ENCODE measurements around the gene ZBTB39.
"Not testable (repeated sequence)": the region's sequence is repeated elsewhere in the genome, so short reads cannot be mapped to it uniquely, and the experiment has no call there.

The ZBTB39 gene

GRCh38 chr12:57029457-57029856, 23.1 kb upstream of the ZBTB39 start:
- no peak for DNase-seq

- no peak for DNase-seq
These were observed 21.4 kb upstream of the ZBTB39 start for GRCh38 chr12:57027805-57028153.

GRCh38 chr12:57027011-57027804, 20.9 kb upstream of the ZBTB39 start:
- DNase-seq, result no peak

- DNase-seq, result no peak
These were observed 18.9 kb upstream of the ZBTB39 start for GRCh38 chr12:57025196-57025595.

- DNase-seq, result not testable (repeated sequence)
These were observed 16.0 kb upstream of the ZBTB39 start for GRCh38 chr12:57022324-57022723.

- DNase-seq, result no peak
These were observed 13.8 kb upstream of the ZBTB39 start for GRCh38 chr12:57019983-57020719.

- no peak for DNase-seq
These were observed 12.6 kb upstream of the ZBTB39 start for GRCh38 chr12:57018906-57019305.

- DNase-seq, result not testable (repeated sequence)
These were observed 12.0 kb upstream of the ZBTB39 start for GRCh38 chr12:57018353-57018752.

GRCh38 chr12:57016348-57016747, 10.0 kb upstream of the ZBTB39 start, which contains the start of gene TAC3:
Gene TAC3 (minus strand): TSS chr12:57016529. CDS start chr12:57015797, 732 bp downstream.
- DNase-seq, result no peak

- no peak for DNase-seq
These were observed 6.5 kb upstream of the ZBTB39 start for GRCh38 chr12:57012600-57013465.

GRCh38 chr12:57011438-57012424, 5.4 kb upstream of the ZBTB39 start:
- DNase-seq, result no peak

GRCh38 chr12:57010627-57011247, 4.4 kb upstream of the ZBTB39 start:
- DNase-seq, result peak; percentile 18

- DNase-seq, result no peak
These were observed 3.7 kb upstream of the ZBTB39 start for GRCh38 chr12:57009949-57010626.

- DNase-seq, result peak; percentile 73
These were observed 1.8 kb upstream of the ZBTB39 start for GRCh38 chr12:57008178-57008577.

GRCh38 chr12:57006809-57007475, 596 bp upstream of the ZBTB39 start:
- no peak for DNase-seq

- DNase-seq, result no peak
These were observed 1.7 kb downstream of the ZBTB39 start for GRCh38 chr12:57004651-57005050.

GRCh38 chr12:57003395-57003794, 3.0 kb downstream of the ZBTB39 start:
- DNase-seq, result no peak

GRCh38 chr12:57001448-57001906, 4.9 kb downstream of the ZBTB39 start:
- peak; percentile 72 for DNase-seq

- no peak for DNase-seq
These were observed 6.0 kb downstream of the ZBTB39 start for GRCh38 chr12:57000393-57000792.

GRCh38 chr12:56999456-56999855, 6.9 kb downstream of the ZBTB39 start:
- no peak for DNase-seq
